Type B pancreatic cell (in vitro differentiated cells): Measurements from ENCODE around the gene B4GALT1. TPM values are rescaled to one million over a fixed set of nuclear protein-coding genes. Genes with fewer than 3 reads are reported as not detected.

Experiments used
- DNase-seq: peaks from one replicate; pipeline ENCODE4 v3.0.0; 2021; ENCODE audit warnings: mixed read lengths; ENCODE audit not compliant: unreplicated experiment; ENCODE audit errors: extremely low spot score
- H3K27ac Mint-ChIP-seq: 2 replicates; pipeline ENCODE4 v1.8.0; 2021; ENCODE audit warnings: mild to moderate bottlenecking, mixed read lengths
- H3K27me3 Mint-ChIP-seq: 2 replicates; pipeline ENCODE4 v1.8.0; 2021; ENCODE audit warnings: mixed read lengths
- H3K36me3 Mint-ChIP-seq: 2 replicates; pipeline ENCODE4 v1.8.0; 2021; ENCODE audit warnings: mixed read lengths
- H3K4me1 Mint-ChIP-seq: one replicate; pipeline ENCODE4 v1.8.0; 2021; ENCODE audit warnings: mixed read lengths; ENCODE audit not compliant: unreplicated experiment
- H3K4me3 Mint-ChIP-seq: 2 replicates; pipeline ENCODE4 v1.8.0; 2021; ENCODE audit warnings: mild to moderate bottlenecking, mixed read lengths
- H3K9me3 Mint-ChIP-seq: 2 replicates; pipeline ENCODE4 v1.8.0; 2021; ENCODE audit warnings: mixed read lengths
- total RNA-seq: library from RNA; stranded (reverse); gene quantifications from 2 replicates; pipeline ENCODE4 v1.2.1, GENCODE V29; 2021; ENCODE audit warnings: low replicate concordance
- TF ChIP-seq, protein P1 (sequence below): fragments of 200-600 bp; sonication (generic); conservative IDR thresholded peaks from 2 replicates; pipeline ENCODE4 v1.5.0; 2021; ENCODE audit warnings: antibody characterized with exemption, mild to moderate bottlenecking

The B4GALT1 gene
- total RNA-seq, 1 donor from 2014 or later, result 91.9 TPM

DNA sequence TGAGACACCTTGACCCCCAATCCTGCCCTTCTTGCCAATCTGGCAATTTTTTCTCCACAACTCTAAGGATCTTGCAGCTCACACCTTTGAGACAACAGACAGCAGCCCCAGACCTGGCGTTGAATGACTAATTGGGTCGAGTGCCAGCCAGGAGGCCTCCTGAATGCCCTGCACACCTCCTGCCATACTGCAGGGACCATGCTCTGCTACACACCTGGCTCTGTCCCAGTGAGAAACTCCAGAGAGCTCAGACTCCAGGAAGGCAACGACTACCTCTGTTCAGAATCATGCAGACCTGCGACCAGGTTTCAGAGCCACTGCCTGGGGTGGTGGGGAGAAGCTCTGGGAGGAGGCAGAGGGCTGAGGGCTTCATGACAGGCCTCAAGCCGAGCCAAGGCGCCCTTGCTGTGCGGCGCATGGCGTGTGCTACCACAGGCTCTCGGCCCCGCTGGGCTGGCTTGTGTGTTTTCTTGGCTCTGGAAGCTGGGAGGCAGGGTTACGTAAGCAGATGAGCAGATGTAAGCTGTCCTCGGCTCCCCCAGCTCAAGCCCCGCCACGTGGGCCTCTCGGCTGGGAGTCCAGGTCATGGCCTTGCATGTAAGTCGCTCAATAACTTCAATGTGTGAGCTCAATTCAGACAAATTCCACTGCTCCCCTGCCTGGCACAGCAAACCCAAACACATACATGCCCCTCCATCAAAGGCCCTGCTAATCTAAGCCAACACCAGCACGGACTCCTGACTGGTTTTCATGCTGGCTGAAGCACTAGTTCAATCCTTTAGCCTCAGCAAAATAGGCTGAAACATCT lies 27.5 kb downstream of the B4GALT1 start:
- Mint-ChIP-seq H3K27me3 (no peaks in the 10 kb centered on the region), H3K4me3 (peak overlapping the region; percentile 8), H3K36me3 (peaks cover 15% of the 10 kb centered on the region), H3K27ac (peak overlapping the region; percentile 53), H3K9me3 (no peaks in the 10 kb centered on the region), H3K4me1 (peaks cover 65% of the 10 kb centered on the region)
- DNase-seq, result no peak
- TF ChIP-seq, protein P1, sequence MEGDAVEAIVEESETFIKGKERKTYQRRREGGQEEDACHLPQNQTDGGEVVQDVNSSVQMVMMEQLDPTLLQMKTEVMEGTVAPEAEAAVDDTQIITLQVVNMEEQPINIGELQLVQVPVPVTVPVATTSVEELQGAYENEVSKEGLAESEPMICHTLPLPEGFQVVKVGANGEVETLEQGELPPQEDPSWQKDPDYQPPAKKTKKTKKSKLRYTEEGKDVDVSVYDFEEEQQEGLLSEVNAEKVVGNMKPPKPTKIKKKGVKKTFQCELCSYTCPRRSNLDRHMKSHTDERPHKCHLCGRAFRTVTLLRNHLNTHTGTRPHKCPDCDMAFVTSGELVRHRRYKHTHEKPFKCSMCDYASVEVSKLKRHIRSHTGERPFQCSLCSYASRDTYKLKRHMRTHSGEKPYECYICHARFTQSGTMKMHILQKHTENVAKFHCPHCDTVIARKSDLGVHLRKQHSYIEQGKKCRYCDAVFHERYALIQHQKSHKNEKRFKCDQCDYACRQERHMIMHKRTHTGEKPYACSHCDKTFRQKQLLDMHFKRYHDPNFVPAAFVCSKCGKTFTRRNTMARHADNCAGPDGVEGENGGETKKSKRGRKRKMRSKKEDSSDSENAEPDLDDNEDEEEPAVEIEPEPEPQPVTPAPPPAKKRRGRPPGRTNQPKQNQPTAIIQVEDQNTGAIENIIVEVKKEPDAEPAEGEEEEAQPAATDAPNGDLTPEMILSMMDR, result no peak

DNA sequence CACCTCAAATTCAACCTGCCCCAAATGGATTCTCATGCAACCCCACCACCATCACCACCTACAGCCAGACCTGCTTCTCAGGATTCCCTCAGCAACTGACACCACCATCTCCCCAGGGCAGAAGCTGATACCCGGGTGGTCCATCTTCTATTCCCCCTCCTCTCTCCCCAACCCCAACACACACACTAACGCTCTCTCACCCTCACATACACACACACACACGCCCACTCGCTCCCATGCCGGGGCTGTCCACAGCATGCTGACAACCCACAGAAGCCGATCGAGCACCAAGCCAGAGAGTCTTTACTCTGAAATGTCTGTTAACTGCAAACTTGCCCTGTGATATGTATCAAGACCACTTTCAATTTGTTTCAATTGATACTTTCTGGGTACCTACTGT lies 28.4 kb downstream of the B4GALT1 start:
- Mint-ChIP-seq H3K4me1 (peaks cover 65% of the 10 kb centered on the region), H3K27ac (peak overlapping the region; percentile 53)
- TF ChIP-seq, protein P1, result no peak

DNA sequence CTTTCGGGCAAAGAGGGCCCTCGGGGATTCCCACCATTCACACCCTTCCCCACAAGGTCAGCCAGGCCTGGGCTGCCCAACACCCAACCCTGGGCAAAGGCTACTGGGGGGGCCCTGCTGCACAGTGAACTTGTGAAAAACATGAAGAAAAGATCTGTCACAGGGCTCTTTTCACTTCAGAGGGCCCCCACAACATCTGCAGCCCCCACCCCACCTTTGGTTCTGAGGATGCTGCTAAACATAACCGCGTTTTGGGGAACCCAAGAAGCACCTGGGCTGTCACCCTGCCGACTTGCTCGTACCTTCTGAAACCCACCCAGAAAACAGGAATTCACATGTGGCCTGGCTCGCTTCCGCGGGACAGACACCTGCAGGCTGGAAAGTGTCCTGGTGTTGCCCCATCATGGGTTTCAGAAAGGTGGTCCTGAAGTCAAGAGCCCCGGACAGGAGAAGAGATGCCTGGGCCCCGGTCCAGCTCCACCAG lies 29.3 kb downstream of the B4GALT1 start:
- no peak overlapping the region for H3K27ac Mint-ChIP-seq
- peaks cover 16% of the 10 kb centered on the region for H3K36me3 Mint-ChIP-seq
- peaks cover 60% of the 10 kb centered on the region for H3K4me1 Mint-ChIP-seq
- no peaks in the 10 kb centered on the region for H3K27me3 Mint-ChIP-seq
- no peak overlapping the region for H3K4me3 Mint-ChIP-seq
- H3K9me3 Mint-ChIP-seq, result no peaks in the 10 kb centered on the region
- TF ChIP-seq, protein P1, result no peak
- DNase-seq, result no peak

More for the DNA sequence above, 28.4 kb downstream of the B4GALT1 start:
- no peak overlapping the region for H3K4me3 Mint-ChIP-seq
- no peaks in the 10 kb centered on the region for H3K27me3 Mint-ChIP-seq
- DNase-seq, result no peak
- peaks cover 15% of the 10 kb centered on the region for H3K36me3 Mint-ChIP-seq
- H3K9me3 Mint-ChIP-seq, result no peaks in the 10 kb centered on the region

DNA sequence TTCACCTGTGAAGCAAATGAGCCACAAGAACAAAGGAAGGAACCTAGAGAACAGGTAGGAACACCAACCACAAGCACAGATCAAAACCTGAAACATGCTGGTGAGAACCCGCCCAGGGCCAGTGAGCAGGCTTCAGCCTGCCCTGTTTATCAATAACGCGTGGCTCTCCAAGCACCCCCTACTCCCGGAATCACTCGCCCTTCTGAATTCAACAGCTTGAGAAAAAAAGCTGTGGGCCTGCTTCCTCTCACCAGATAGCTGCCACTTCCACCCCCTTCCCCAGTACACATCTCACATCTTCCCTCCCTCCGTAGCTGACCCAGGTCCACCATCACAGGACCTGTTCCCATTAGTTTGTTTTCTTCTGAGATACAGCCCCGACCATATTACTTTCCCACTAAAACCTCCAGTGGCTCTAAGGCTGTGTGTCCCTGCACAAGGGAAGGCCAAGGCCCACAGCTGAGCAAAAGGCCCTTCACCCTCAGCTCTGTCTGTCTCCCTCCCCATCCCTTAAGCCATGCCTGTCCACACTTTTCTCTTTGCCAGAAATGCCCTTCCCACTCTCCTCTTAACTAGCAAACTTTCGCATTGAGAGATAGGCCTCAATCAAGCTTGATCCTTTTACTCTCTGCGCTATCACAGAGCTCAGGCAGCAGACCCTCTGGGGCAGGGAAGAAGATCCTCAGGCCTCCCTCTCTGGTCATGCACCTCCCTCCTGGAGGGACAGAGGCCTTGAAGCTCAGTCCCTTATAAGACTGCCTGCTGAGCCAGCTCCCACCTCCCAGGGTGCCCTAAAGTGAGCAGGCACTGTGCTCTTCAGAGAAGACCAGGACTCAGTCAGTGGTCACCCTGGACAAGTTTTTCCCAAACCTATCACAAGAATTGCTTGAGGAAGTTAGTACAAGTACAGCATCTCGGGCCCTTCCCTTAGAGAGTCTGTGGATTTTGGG lies 30.1 kb downstream of the B4GALT1 start:
- peak overlapping the region; percentile 60 for H3K27ac Mint-ChIP-seq
- TF ChIP-seq, protein P1, result no peak
- no peak overlapping the region for H3K4me3 Mint-ChIP-seq

DNA sequence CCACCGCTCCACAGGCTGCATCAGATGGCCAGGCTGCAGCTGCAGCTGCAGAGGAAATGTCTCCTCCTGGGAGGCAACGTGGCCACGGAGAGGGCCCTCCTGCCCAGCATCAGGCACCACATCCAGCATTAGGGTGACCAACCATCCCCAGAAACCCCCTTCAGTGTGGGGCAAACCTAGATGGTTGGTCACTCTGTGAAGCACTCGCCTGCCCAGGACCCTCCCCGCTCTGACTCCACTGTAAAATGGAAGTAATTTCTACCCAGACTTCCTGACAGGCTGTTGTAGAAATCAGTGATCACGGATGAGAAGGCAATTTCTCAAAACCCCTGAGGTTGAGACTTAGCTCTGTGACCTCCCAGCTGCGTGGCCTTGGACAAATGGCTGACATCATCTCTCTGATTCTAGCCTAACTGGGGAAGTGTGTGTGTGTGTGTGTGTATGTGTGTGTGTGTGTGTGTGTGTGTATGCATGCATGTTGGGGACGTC lies 31.6 kb downstream of the B4GALT1 start:
- Mint-ChIP-seq H3K9me3 (no peaks in the 10 kb centered on the region), H3K27ac (peak overlapping the region; percentile 20), H3K27me3 (no peaks in the 10 kb centered on the region), H3K4me1 (peaks cover 57% of the 10 kb centered on the region), H3K36me3 (peaks cover 22% of the 10 kb centered on the region), H3K4me3 (no peak overlapping the region)
- TF ChIP-seq, protein P1, result no peak
- no peak for DNase-seq

More for the DNA sequence above, 30.1 kb downstream of the B4GALT1 start:
- no peaks in the 10 kb centered on the region for H3K9me3 Mint-ChIP-seq
- peaks cover 57% of the 10 kb centered on the region for H3K4me1 Mint-ChIP-seq
- DNase-seq, result no peak
- H3K27me3 Mint-ChIP-seq, result no peaks in the 10 kb centered on the region
- peaks cover 17% of the 10 kb centered on the region for H3K36me3 Mint-ChIP-seq
